ENCODE results near the gene LAMC3.

LAMC3 gene

GRCh38 chr9:130979591-130980385 is 29.2 kb upstream of the LAMC3 start:
- no peak for DNase-seq

- DNase-seq, result no peak
These were observed 28.4 kb upstream of the LAMC3 start for GRCh38 chr9:130980526-130980925.

- no peak for DNase-seq
These were observed 27.8 kb upstream of the LAMC3 start for GRCh38 chr9:130981002-130981755.

GRCh38 chr9:130981756-130982137 is 27.2 kb upstream of the LAMC3 start:
- no peak for DNase-seq

GRCh38 chr9:130982636-130983358 is 26.2 kb upstream of the LAMC3 start:
- no peak for DNase-seq

GRCh38 chr9:130983359-130983670 is 25.7 kb upstream of the LAMC3 start:
- no peak for DNase-seq

- DNase-seq, result no peak
These were observed 25.0 kb upstream of the LAMC3 start for GRCh38 chr9:130983970-130984369.

GRCh38 chr9:130984521-130984920 is 24.5 kb upstream of the LAMC3 start:
- no peak for DNase-seq

GRCh38 chr9:130985029-130985428 is 23.9 kb upstream of the LAMC3 start:
- DNase-seq, result no peak

GRCh38 chr9:130985606-130986162 is 23.3 kb upstream of the LAMC3 start:
- no peak for DNase-seq

GRCh38 chr9:130986356-130986965 is 22.5 kb upstream of the LAMC3 start:
- DNase-seq, result no peak

- no peak for DNase-seq
These were observed 21.9 kb upstream of the LAMC3 start for GRCh38 chr9:130987054-130987453.

- DNase-seq, result no peak
These were observed 21.1 kb upstream of the LAMC3 start for GRCh38 chr9:130987738-130988399.

- no peak for DNase-seq
These were observed 20.6 kb upstream of the LAMC3 start for GRCh38 chr9:130988400-130988747.

GRCh38 chr9:130988905-130989304 is 20.1 kb upstream of the LAMC3 start:
- DNase-seq, result no peak

- no peak for DNase-seq
These were observed 19.6 kb upstream of the LAMC3 start for GRCh38 chr9:130989391-130989790.

GRCh38 chr9:130989891-130990290 is 19.1 kb upstream of the LAMC3 start:
- DNase-seq, result no peak

- no peak for DNase-seq
These were observed 18.5 kb upstream of the LAMC3 start for GRCh38 chr9:130990306-130990977.

- DNase-seq, result no peak
These were observed 17.8 kb upstream of the LAMC3 start for GRCh38 chr9:130990978-130991777.

- DNase-seq, result no peak
These were observed 16.9 kb upstream of the LAMC3 start for GRCh38 chr9:130991778-130992681.

Measured in CD4-positive, alpha-beta T cell treated with Interferon gamma for 1 hour (primary cell).